ENCODE data around the gene GJB6.

Gene GJB6

GRCh38 chr13:20222553-20222952, 9.6 kb downstream of the GJB6 start:
- no peak for DNase-seq

- no peak for DNase-seq
Measured at GRCh38 chr13:20221772-20222171, 10.3 kb downstream of the GJB6 start.

- DNase-seq = no peak
Measured at GRCh38 chr13:20219577-20219976, 12.5 kb downstream of the GJB6 start.

GRCh38 chr13:20217168-20217567, 15.0 kb downstream of the GJB6 start:
- DNase-seq = no peak

- DNase-seq = no peak
Measured at GRCh38 chr13:20209948-20210347, 22.2 kb downstream of the GJB6 start.

GRCh38 chr13:20206698-20207235, 25.4 kb downstream of the GJB6 start:
- DNase-seq = no peak

GRCh38 chr13:20206065-20206697, 25.9 kb downstream of the GJB6 start:
- DNase-seq = no peak

- DNase-seq = no peak
Measured at GRCh38 chr13:20198781-20199180, 33.3 kb downstream of the GJB6 start.

- no peak for DNase-seq
Measured at GRCh38 chr13:20197361-20197834, 34.7 kb downstream of the GJB6 start.

GRCh38 chr13:20195801-20196200, 36.3 kb downstream of the GJB6 start:
- no peak for DNase-seq

GRCh38 chr13:20193907-20194631, 38.0 kb downstream of the GJB6 start:
- DNase-seq = no peak

- DNase-seq = no peak
Measured at GRCh38 chr13:20193162-20193906, 38.8 kb downstream of the GJB6 start.

GRCh38 chr13:20192836-20193161, 39.3 kb downstream of the GJB6 start, which contains the start of gene GJB2:
GJB2 (minus strand) TSS chr13:20192938; CDS start chr13:20189581, 3,357 bp downstream.
- peak; percentile 24 for DNase-seq

- DNase-seq = peak; percentile 14
Measured at GRCh38 chr13:20192158-20192835, 39.8 kb downstream of the GJB6 start.

- no peak for DNase-seq
Measured at GRCh38 chr13:20191311-20192157, 40.6 kb downstream of the GJB6 start.

GRCh38 chr13:20190481-20191310, 41.4 kb downstream of the GJB6 start:
- no peak for DNase-seq

- no peak for DNase-seq
Measured at GRCh38 chr13:20190076-20190475, 42.0 kb downstream of the GJB6 start.

- DNase-seq = no peak
Measured at GRCh38 chr13:20188667-20189553, 43.2 kb downstream of the GJB6 start.

- no peak for DNase-seq
Measured at GRCh38 chr13:20186771-20187170, 45.3 kb downstream of the GJB6 start.

All from activated naive CD4-positive, alpha-beta T cell treated with anti-CD3 and anti-CD28 coated beads, Interleukin-2, amount 50 U/mL, for 16 hours (primary cell).